C4-2B (cell line): Measurements from ENCODE around the gene VAV3.

Experiments
- H3K27ac ChIP-seq: fragments of 450-650 bp; 2 replicates; pipeline ENCODE4 v1.5.1; 2017
- CTCF ChIP-seq: fragments of 450-650 bp; conservative IDR thresholded peaks from 2 replicates; pipeline ENCODE4 v1.5.1; 2017; ENCODE audit warnings: mild to moderate bottlenecking
- ZFX ChIP-seq: fragments of 450-650 bp; IDR thresholded peaks from 2 replicates; pipeline ENCODE4 v1.6.1; 2017

VAV3 gene

GRCh38 chr1:107835151-107835670 is 129.8 kb downstream of the VAV3 start:
- H3K27ac ChIP-seq, result no peak overlapping the region
- TF ChIP-seq ZFX, result no peak
- TF ChIP-seq CTCF, result no peak

GRCh38 chr1:107833061-107833460 is 131.9 kb downstream of the VAV3 start:
- no peak overlapping the region for H3K27ac ChIP-seq

GRCh38 chr1:107831921-107832320 is 133.1 kb downstream of the VAV3 start:
- no peak overlapping the region for H3K27ac ChIP-seq
- TF ChIP-seq ZFX (no peak), CTCF (no peak)

More at GRCh38 chr1:107833061-107833460, 131.9 kb downstream of the VAV3 start:
- no peak for TF ChIP-seq CTCF
- no peak for TF ChIP-seq ZFX

- TF ChIP-seq CTCF (no peak), ZFX (no peak)
- no peak overlapping the region for H3K27ac ChIP-seq
Observed at GRCh38 chr1:107830526-107830925, 134.5 kb downstream of the VAV3 start.

- TF ChIP-seq CTCF (no peak), ZFX (no peak)
Observed at GRCh38 chr1:107830075-107830474, 134.9 kb downstream of the VAV3 start.

GRCh38 chr1:107829036-107829770 is 135.8 kb downstream of the VAV3 start:
- no peak for TF ChIP-seq CTCF
- no peak for TF ChIP-seq ZFX
- no peak overlapping the region for H3K27ac ChIP-seq

More at GRCh38 chr1:107830075-107830474, 134.9 kb downstream of the VAV3 start:
- H3K27ac ChIP-seq, result no peak overlapping the region

- TF ChIP-seq ZFX, result no peak
- TF ChIP-seq CTCF, result no peak
Observed at GRCh38 chr1:107824946-107825345, 140.0 kb downstream of the VAV3 start.

More at GRCh38 chr1:107824946-107825345, 140.0 kb downstream of the VAV3 start:
- H3K27ac ChIP-seq, result no peak overlapping the region
